Neural crest cell (in vitro differentiated cells): ENCODE results near the gene SRRM2. TPM values are rescaled to one million over a fixed set of nuclear protein-coding genes. Genes with fewer than 3 reads are reported as not detected.

Experiments used
- DNase-seq: peaks from one replicate; pipeline ENCODE4 v3.0.0; 2021; ENCODE audit warnings: low read depth, mixed read lengths, low spot score
- H3K27ac Mint-ChIP-seq: one replicate; pipeline ENCODE4 v1.8.0; 2021; ENCODE audit warnings: mild to moderate bottlenecking, mixed read lengths; ENCODE audit not compliant: unreplicated experiment
- H3K27me3 Mint-ChIP-seq: 2 replicates; pipeline ENCODE4 v1.8.0; 2021; ENCODE audit warnings: low read depth, mild to moderate bottlenecking, mixed read lengths
- H3K36me3 Mint-ChIP-seq: 2 replicates; pipeline ENCODE4 v1.8.0; 2021; ENCODE audit warnings: low read depth, mild to moderate bottlenecking, mixed read lengths
- H3K4me1 Mint-ChIP-seq: 2 replicates; pipeline ENCODE4 v1.8.0; 2021; ENCODE audit warnings: mixed read lengths
- H3K4me3 Mint-ChIP-seq: one replicate; pipeline ENCODE4 v1.8.0; 2021; ENCODE audit warnings: mild to moderate bottlenecking, mixed read lengths
- H3K9me3 Mint-ChIP-seq: 2 replicates; pipeline ENCODE4 v1.8.0; 2021; ENCODE audit warnings: mixed read lengths
- CTCF ChIP-seq: fragments of 200-600 bp; sonication (generic); conservative IDR thresholded peaks from 2 replicates; pipeline ENCODE4 v1.5.0; 2021; ENCODE audit warnings: antibody characterized with exemption, mild to moderate bottlenecking
- total RNA-seq: library from RNA; stranded (reverse); gene quantifications from 2 replicates; pipeline ENCODE4 v1.2.1, GENCODE V29; 2021

SRRM2 gene
- total RNA-seq, 1 donor from 2014 or later, result 803 TPM

GRCh38 chr16:2766430-2767139 is 14.1 kb downstream of the SRRM2 start:
- Mint-ChIP-seq H3K4me3 (no peak overlapping the region), H3K27me3 (peaks cover 6% of the 10 kb centered on the region), H3K4me1 (peaks cover 5% of the 10 kb centered on the region), H3K36me3 (peaks cover 65% of the 10 kb centered on the region), H3K9me3 (peaks cover 23% of the 10 kb centered on the region), H3K27ac (no peak overlapping the region)
- no peak for TF ChIP-seq CTCF
- DNase-seq, result no peak

GRCh38 chr16:2767140-2767731 is 14.8 kb downstream of the SRRM2 start:
- Mint-ChIP-seq H3K36me3 (peaks cover 61% of the 10 kb centered on the region), H3K4me3 (no peak overlapping the region), H3K9me3 (peaks cover 18% of the 10 kb centered on the region), H3K4me1 (peaks cover 5% of the 10 kb centered on the region), H3K27me3 (peaks cover 6% of the 10 kb centered on the region), H3K27ac (no peak overlapping the region)
- no peak for TF ChIP-seq CTCF
- no peak for DNase-seq

DNA sequence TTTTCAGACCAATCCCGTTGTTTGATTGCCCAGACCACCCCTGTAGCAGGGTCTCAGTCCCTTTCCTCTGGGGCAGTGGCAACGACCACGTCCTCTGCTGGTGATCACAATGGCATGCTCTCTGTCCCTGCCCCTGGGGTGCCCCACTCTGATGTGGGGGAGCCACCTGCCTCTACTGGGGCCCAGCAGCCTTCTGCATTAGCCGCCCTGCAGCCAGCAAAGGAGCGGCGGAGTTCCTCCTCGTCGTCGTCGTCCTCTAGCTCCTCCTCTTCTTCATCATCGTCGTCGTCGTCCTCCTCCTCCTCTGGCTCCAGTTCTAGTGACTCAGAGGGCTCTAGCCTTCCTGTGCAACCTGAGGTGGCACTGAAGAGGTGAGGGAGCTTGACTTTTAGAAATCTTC is 15.5 kb downstream of the SRRM2 start:
- no peak overlapping the region for H3K27ac Mint-ChIP-seq
- peaks cover 58% of the 10 kb centered on the region for H3K36me3 Mint-ChIP-seq
- no peak for DNase-seq
- H3K27me3 Mint-ChIP-seq, result peaks cover 10% of the 10 kb centered on the region
- H3K4me3 Mint-ChIP-seq, result peak overlapping the region; percentile 47
- no peak for TF ChIP-seq CTCF
- H3K4me1 Mint-ChIP-seq, result peaks cover 10% of the 10 kb centered on the region
- peaks cover 11% of the 10 kb centered on the region for H3K9me3 Mint-ChIP-seq

- TF ChIP-seq CTCF, result no peak
- Mint-ChIP-seq H3K27me3 (peaks cover 13% of the 10 kb centered on the region), H3K4me3 (peak overlapping the region; percentile 27), H3K36me3 (peaks cover 55% of the 10 kb centered on the region), H3K27ac (no peak overlapping the region), H3K9me3 (peaks cover 4% of the 10 kb centered on the region), H3K4me1 (peaks cover 10% of the 10 kb centered on the region)
- DNase-seq, result no peak
Measured at GRCh38 chr16:2768403-2769089, 16.1 kb downstream of the SRRM2 start.

GRCh38 chr16:2769100-2769529 is 16.7 kb downstream of the SRRM2 start:
- Mint-ChIP-seq H3K4me1 (peaks cover 10% of the 10 kb centered on the region), H3K4me3 (peak overlapping the region; percentile 76), H3K27ac (no peak overlapping the region), H3K9me3 (no peaks in the 10 kb centered on the region), H3K36me3 (peaks cover 50% of the 10 kb centered on the region), H3K27me3 (peaks cover 13% of the 10 kb centered on the region)
- TF ChIP-seq CTCF, result no peak
- no peak for DNase-seq
